Iris pigment epithelial cell (primary cell): ENCODE data around the gene XAGE3.
"Not testable (repeated sequence)": the region's sequence is repeated elsewhere in the genome, so short reads cannot be mapped to it uniquely, and the experiment has no call there.

Source experiments
- DNase-seq: peaks from one replicate; pipeline ENCODE4 v3.0.0-alpha.2; 2011; ENCODE audit warnings: low read depth

Gene XAGE3, protein sequence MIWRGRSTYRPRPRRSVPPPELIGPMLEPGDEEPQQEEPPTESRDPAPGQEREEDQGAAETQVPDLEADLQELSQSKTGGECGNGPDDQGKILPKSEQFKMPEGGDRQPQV

DNA sequence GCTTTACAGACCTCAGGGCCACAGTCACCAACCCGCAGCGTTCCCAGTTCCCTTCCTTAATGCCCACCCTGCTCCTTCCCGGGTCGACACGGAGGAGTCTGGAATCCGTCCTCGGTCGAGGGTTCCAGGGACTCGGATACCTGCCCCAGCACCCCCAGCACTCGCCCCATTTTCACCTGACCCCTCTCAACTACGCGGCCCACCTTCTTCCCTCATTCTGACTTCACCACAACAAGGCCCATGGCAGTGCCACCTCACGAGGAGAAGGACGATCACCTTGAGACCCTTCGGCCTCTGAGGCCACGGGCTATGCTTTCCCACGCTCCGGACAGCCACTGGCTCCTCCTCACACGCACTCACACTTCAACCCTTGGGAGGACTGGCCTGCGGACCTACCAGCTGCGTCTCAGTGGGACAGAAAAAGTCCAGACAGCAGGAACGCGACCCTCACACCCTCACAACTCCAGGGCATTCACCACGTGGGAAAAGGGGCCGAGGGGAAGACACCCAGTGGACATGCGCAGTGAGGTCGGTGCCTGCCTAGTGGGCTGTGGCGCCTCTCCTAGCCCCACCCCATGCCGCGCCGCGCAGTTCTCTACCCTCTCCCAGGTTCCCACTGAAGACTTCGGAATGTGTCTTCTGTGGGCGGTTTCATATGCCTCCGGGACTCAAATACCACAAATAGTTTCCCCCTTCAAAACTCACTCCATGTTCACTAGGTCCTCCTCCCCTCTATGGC lies at the start of gene XAGE3:
TSS of gene XAGE3 (minus strand) at position 474 of the 739 bp plus-strand sequence. CDS start 950 bp downstream, outside the sequence.
- no peak for DNase-seq

- DNase-seq: not testable (repeated sequence)
These were observed 46.8 kb upstream of the XAGE3 start for GRCh38 chrX:52914704-52915103.

DNA sequence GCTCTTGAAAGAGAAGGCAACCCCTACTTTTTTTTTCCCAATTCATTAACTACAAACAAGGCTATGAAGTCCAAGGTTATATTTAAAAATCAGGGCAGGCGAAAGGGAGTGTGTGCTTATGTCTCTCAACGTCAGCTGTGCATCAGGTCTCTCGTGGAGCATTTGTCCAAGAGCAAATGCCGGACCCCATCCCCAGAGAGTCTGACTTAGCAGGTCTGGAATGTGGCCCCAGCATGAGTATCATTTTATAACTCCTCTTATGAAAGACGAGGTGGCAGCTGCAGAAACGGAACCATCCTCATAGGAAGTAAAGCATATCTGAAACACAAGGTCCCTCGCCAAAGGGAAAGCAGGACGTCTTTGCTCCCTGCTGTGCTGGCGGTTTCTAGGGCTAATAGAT lies 45.8 kb upstream of the XAGE3 start:
- DNase-seq: not testable (repeated sequence)

DNA sequence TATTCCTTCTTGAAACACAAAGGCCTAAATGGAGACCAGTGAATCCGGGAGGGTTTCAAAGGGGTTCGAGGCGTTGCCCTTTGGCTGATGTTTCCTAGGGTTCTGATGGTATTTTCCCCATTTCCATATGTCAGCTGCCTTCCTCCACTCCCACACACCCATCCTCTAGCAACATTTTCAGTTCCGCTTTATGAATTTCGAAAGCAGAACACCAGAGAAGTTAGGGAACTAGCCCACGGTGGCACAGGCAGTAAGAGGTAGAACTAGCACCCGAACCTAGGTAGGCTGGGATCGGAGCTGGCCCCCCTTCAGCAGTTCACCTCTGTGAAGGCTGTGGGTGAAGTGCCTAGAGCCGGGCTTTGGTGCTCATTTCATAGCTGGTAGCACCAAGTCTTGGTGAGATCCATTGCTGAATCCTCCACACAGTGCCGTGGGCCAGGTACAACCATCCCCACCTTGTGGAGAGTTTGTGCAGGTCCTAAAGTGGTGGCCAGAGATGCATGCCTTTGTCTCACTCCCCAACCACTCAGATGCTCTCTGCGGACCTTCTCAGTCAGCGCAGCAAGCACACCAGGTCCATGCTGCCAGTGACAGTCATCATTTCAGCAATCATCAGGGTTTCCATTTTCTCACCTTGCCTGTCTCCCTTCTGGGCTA lies 41.6 kb upstream of the XAGE3 start:
- DNase-seq: not testable (repeated sequence)

DNA sequence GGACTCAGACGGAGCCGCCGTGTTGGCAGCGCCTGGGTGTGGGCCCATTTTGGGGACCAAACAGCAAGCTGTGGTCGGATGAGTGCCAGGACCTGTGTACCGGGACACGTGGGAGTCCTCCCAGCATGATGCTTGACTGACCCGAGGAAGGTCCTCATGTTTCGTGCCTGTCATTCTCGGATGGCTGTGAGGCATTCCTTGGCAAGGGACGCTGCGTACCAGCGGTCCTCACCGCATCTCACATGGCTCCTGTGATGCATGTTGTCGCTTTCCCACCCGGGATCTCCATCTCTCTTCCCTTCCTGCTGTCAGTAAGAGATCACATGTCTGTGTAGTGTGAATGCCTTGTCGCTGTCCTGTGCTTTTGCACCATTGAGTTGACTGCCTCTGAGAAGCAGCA lies 40.0 kb upstream of the XAGE3 start:
- not testable (repeated sequence) for DNase-seq

DNA sequence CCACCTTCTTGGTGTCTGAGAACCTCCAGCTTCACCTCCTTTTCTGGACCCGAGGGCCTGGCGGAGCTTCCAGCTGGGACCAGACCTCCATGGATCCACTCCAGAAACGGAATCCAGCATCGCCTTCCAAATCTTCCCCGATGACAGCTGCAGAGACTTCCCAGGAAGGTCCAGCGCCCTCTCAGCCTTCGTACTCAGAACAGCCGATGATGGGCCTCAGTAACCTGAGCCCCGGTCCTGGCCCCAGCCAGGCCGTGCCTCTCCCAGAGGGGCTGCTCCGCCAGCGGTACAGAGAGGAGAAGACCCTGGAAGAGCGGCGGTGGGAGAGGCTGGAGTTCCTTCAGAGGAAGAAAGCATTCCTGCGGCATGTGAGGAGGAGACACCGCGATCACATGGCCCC lies 39.3 kb upstream of the XAGE3 start:
- not testable (repeated sequence) for DNase-seq

DNA sequence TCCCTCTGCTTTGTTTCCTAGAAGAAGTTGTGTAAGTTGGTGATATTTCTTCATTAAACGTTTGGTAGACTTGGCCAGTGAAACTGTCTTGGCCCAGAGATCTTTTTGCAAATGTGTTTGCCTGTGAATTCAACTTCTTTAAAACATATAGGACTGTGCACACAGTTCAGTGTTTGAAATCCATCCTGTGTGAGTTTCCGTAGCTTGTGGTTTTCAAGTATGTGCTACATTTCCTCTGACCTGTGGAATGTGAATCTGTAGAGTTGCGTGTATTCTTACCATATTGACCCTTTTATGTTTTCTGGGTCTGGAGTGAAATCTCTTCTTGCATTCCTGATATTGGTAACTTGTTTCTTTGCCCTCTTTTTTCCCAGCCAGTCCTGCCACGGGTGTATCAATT lies 38.2 kb upstream of the XAGE3 start:
- not testable (repeated sequence) for DNase-seq

GRCh38 chrX:52905531-52905930 lies 37.6 kb upstream of the XAGE3 start:
- DNase-seq: not testable (repeated sequence)

DNA sequence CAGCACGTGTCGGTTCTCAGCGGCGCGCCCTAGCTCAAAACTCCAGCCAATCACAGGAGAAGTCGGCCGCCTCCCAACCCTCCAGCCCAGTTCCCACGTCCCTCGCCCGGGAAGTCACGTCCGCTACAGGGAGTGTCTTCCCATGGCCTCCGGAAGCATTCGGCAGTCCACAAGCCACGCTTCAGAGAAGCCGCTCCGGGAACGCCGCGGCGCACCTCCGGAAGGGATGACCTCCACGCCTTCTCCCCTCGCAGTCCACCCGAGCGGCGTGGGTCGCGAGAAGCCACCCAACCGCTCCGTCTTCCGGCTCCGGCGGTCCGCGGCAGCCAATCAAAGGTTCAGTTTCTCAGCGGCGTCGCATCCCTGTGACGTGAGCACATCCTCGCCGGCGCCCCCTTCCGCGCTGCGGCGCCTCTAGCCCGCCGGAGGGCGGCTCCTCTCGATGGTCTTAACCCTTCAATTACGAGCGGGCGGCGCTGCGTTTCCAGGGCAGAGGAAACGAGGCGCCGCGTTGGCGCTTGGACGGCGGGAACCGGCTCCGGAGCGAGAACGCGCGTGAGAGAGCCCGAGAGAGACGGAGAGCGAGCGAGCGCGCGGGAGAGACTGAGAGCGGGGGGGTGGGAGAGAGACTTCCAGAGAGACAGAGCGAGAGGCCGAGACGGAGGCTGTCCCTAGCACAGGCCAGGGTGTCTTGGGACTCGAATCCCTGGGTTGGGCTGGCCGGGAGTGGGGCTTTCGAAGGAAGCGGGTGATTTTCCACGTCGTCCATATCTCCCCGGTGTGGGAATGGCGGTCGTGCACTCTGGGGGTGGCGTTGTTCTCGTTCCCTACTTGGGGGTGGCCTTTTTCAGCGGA lies 29.2 kb upstream of the XAGE3 start, which contains the start of gene FAM156B:
TSS of gene FAM156B (plus strand) at position 476 of the 855 bp plus-strand sequence. CDS start 9,896 bp downstream, outside the sequence.
- not testable (repeated sequence) for DNase-seq

- not testable (repeated sequence) for DNase-seq
These were observed 28.6 kb upstream of the XAGE3 start for GRCh38 chrX:52896438-52896837.

- not testable (repeated sequence) for DNase-seq
These were observed 20.2 kb upstream of the XAGE3 start for GRCh38 chrX:52888090-52888489.

GRCh38 chrX:52887459-52887858 lies 19.6 kb upstream of the XAGE3 start:
- not testable (repeated sequence) for DNase-seq

DNA sequence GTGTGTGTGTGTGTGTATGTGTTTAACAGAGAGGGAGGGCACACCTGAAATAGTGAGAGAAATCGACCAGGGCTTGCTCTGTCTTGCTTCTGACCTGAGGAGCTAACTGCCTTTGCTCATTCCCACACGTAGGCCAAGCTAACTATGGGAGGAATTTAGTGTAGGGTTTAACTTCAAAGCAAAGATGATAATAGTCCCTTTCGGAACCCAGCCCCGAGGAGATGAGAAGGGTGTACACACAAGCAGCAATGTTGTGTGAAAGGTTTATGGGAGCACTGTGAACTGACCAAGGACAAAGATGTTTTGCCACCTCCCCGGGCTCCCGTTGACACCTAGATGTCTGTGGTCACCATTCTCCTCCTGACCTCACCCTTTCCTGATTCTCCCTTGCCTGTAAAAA lies 8.5 kb upstream of the XAGE3 start:
- DNase-seq: not testable (repeated sequence)

- DNase-seq: not testable (repeated sequence)
These were observed 7.6 kb upstream of the XAGE3 start for GRCh38 chrX:52875436-52875835.

- DNase-seq: no peak
These were observed 6.8 kb upstream of the XAGE3 start for GRCh38 chrX:52874661-52875060.

DNA sequence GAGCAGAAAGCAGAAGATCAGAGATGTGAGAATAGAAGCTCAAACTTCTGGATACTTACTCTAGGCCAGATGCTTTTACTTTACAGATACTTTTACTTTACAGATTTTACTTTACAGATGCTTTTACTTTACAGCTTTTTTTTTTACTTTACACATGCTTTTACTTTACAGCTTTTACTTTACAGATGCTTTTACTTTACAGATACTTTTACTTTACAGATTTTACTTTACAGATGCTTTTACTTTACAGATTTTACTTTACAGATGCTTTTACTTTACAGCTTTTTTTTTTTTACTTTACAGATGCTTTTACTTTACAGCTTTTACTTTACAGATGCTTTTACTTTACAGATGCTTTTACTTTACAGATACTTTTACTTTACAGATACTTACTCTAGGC lies 5.9 kb upstream of the XAGE3 start:
- not testable (repeated sequence) for DNase-seq

- DNase-seq: no peak
These were observed 2.2 kb upstream of the XAGE3 start for GRCh38 chrX:52870046-52870445.

DNA sequence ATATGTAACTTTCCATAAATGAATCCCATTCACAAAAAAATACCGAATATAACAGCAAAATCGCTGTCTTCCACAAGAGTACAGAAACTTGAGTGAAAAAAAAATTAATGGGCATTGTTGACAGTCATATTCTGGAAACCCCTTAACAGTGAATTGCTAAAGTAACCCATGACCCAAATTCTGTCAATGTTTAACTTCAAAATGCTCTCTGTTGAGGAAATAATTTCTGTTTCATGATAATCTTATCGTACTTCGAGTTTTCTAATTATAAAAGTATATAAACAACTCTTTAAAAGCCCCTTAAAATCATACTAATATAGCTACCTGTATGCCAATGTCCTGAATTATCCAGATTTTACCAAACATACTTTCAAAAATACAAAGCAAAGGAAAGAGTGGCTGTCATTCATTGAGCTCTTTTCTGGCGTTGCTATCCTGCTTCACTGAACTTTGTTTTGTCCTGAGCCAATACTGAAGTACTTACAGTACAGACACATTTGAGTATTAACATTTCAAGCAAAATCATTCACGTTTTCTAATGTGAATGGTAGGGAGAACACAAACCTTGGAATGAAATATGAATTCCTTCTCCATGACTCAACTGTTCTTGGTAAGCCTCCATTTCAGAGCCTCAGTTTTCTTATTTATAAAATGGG lies 2.4 kb downstream of the XAGE3 start:
- DNase-seq: peak; percentile 10

GRCh38 chrX:52856991-52857525 lies 10.8 kb downstream of the XAGE3 start:
- not testable (repeated sequence) for DNase-seq

DNA sequence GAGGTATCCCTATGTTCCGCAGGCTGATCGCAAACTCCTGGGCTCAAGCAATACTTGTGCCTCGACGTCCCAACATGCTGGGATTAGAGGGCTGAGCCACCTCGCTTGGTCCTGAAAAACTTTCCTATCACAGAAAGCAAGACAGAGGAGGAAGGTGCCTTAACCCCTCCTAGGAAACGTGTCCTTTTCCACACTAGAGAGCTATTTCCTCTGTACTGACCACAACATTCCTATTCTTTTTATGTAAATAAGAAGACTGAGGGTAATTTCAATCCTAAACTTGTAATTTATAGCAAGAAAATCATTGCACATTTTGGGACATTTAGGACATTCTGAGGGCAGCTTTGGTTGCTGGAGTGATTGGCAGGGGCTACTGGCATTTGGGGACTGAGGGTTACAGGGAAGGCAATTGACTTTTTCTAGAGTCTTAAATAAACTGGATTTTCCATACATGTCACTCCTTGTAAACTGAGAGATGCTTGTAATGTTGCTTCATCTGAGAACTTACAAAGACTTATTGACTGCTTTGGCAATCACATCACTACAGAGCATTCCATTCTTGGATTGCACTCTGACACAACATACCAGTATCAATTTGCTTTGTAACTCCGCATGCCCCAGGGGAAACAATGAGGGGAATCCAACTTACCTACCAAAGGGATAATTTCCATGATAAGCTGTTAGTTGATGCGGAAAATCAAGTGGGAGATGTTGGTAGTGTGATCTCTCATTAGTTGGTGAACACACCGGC lies 15.6 kb downstream of the XAGE3 start:
- DNase-seq: peak; percentile 26
